Vagina (tissue), 2 donors: ENCODE results near the gene SPATA46. TPM values are rescaled to one million over a fixed set of nuclear protein-coding genes. Genes with fewer than 3 reads are reported as not detected.

Experiments used
- DNase-seq, 2 donors: peaks; one replicate each; pipeline ENCODE4 v3.0.0-alpha.2; 2017; ENCODE audit errors: extremely low spot score in 2 of 2
- H3K27ac ChIP-seq: fragments of 200-600 bp; sonication (generic); one replicate; pipeline ENCODE4 v1.5.1; 2019
- H3K27me3 ChIP-seq: fragments of 200-600 bp; sonication (generic); one replicate; pipeline ENCODE4 v1.5.1; 2019
- H3K36me3 ChIP-seq, 2 donors: fragments of 200-600 bp; sonication (generic); one replicate each; pipeline ENCODE4 v1.5.1; 2017 to 2019
- H3K4me1 ChIP-seq: fragments of 200-600 bp; sonication (generic); one replicate; pipeline ENCODE4 v1.5.1; 2019
- H3K4me3 ChIP-seq, 2 donors: fragments of 200-600 bp; sonication (generic); 1 replicate in 1 of 2; 2 replicates in 1 of 2; pipeline ENCODE4 v1.5.1; 2016 to 2019
- H3K9me3 ChIP-seq: fragments of 200-600 bp; sonication (generic); one replicate; pipeline ENCODE4 v1.5.1; 2019
- CTCF ChIP-seq, 3 experiments: fragments of 450-650 bp in 2 of 3; fragments of 200-600 bp in 1 of 3; sonication (generic) in 1 of 3; IDR thresholded peaks; one replicate each; pipeline ENCODE4 v1.5.1; 2017 to 2019; ENCODE audit warnings: antibody characterized with exemption in 3 of 3, mild to moderate bottlenecking in 2 of 3, moderate library complexity in 2 of 3
- POLR2A ChIP-seq, 2 donors: fragments of 450-650 bp; IDR thresholded peaks; one replicate each; pipeline ENCODE4 v1.6.1; 2017; ENCODE audit warnings: antibody characterized with exemption in 2 of 2, mild to moderate bottlenecking in 2 of 2, moderate library complexity in 2 of 2
- POLR2AphosphoS5 ChIP-seq, 2 donors: sonication (generic); formaldehyde crosslinking; IDR thresholded peaks; one replicate each; pipeline ENCODE4 v1.9.0; 2017; ENCODE audit warnings: antibody characterized with exemption in 2 of 2, mild to moderate bottlenecking in 2 of 2, low read depth in 1 of 2; ENCODE audit not compliant: insufficient read depth in 1 of 2
- intact Hi-C: fragments of 100-400 bp; cut with DNase I; formaldehyde crosslinking; loops from one replicate; pipeline ENCODE4 v1.15.1; 2023
- total RNA-seq: library from RNA; depleted of rRNA; stranded (reverse); fragments of >200 nt; gene quantifications from one replicate; pipeline ENCODE4 v1.2.3, GENCODE V29; 2016

SPATA46 gene
- total RNA-seq, 1 donor from 2014 or later = not detected

- no peaks in the 10 kb centered on the region for H3K9me3 ChIP-seq
- DNase-seq = no peak
- H3K4me3 ChIP-seq = no peak overlapping the region
- H3K36me3 ChIP-seq = no peaks in the 10 kb centered on the region
- peaks cover 5% of the 10 kb centered on the region for H3K4me1 ChIP-seq
- no peak overlapping the region for H3K27ac ChIP-seq
- TF ChIP-seq CTCF (IDR thresholded peaks at IDR 0.05) (no peak), POLR2AphosphoS5 (IDR thresholded peaks at IDR 0.05; ENCODE audit: insufficient read depth in 1 of 2, low read depth in 1 of 2) (no peak), POLR2A (IDR thresholded peaks at IDR 0.05) (no peak)
- no peaks in the 10 kb centered on the region for H3K27me3 ChIP-seq
- intact Hi-C loops = no loop called here
These were observed 1.2 kb downstream of the SPATA46 start for GRCh38 chr1:162375463-162375862.

GRCh38 chr1:162374406-162374805 is 2.2 kb downstream of the SPATA46 start:
- DNase-seq = no peak
- H3K4me1 ChIP-seq = peaks cover 5% of the 10 kb centered on the region
- TF ChIP-seq POLR2A (IDR thresholded peaks at IDR 0.05) (no peak), CTCF (IDR thresholded peaks at IDR 0.05) (no peak), POLR2AphosphoS5 (IDR thresholded peaks at IDR 0.05; ENCODE audit: insufficient read depth in 1 of 2, low read depth in 1 of 2) (no peak)

GRCh38 chr1:162373541-162374260 is 3.0 kb downstream of the SPATA46 start:
- Histone ChIP-seq H3K4me1 (peaks cover 5% of the 10 kb centered on the region), H3K9me3 (no peaks in the 10 kb centered on the region), H3K36me3 (no peaks in the 10 kb centered on the region), H3K27me3 (no peaks in the 10 kb centered on the region), H3K4me3 (no peak overlapping the region), H3K27ac (no peak overlapping the region)
- no peak for TF ChIP-seq POLR2AphosphoS5 (IDR thresholded peaks at IDR 0.05; ENCODE audit: insufficient read depth in 1 of 2, low read depth in 1 of 2)
- no peak for TF ChIP-seq CTCF (IDR thresholded peaks at IDR 0.05)
- TF ChIP-seq POLR2A (IDR thresholded peaks at IDR 0.05) = no peak
- DNase-seq = no peak
- intact Hi-C loops = no loop called here

More at GRCh38 chr1:162374406-162374805, 2.2 kb downstream of the SPATA46 start:
- no peaks in the 10 kb centered on the region for H3K27me3 ChIP-seq
- H3K27ac ChIP-seq = no peak overlapping the region
- H3K36me3 ChIP-seq = no peaks in the 10 kb centered on the region
- intact Hi-C loops = no loop called here
- no peaks in the 10 kb centered on the region for H3K9me3 ChIP-seq
- no peak overlapping the region for H3K4me3 ChIP-seq

- no peak for DNase-seq
- H3K36me3 ChIP-seq = no peaks in the 10 kb centered on the region
- intact Hi-C loops = no loop called here
- peaks cover 5% of the 10 kb centered on the region for H3K4me1 ChIP-seq
- no peak overlapping the region for H3K27ac ChIP-seq
- H3K27me3 ChIP-seq = no peaks in the 10 kb centered on the region
- no peak overlapping the region for H3K4me3 ChIP-seq
- H3K9me3 ChIP-seq = no peaks in the 10 kb centered on the region
- TF ChIP-seq POLR2A (IDR thresholded peaks at IDR 0.05) (no peak), POLR2AphosphoS5 (IDR thresholded peaks at IDR 0.05; ENCODE audit: insufficient read depth in 1 of 2, low read depth in 1 of 2) (no peak), CTCF (IDR thresholded peaks at IDR 0.05) (no peak)
These were observed 3.6 kb downstream of the SPATA46 start for GRCh38 chr1:162373072-162373427.
